Astrocyte of the cerebellum (primary cell): ENCODE data around the gene PACS2.
"Not testable (repeated sequence)": the region's sequence is repeated elsewhere in the genome, so short reads cannot be mapped to it uniquely, and the experiment has no call there.

Experiments
- DNase-seq: peaks from one replicate; pipeline ENCODE4 v3.0.0-alpha.2; 2011; ENCODE audit warnings: low read depth
- H3K4me3 ChIP-seq: 2 replicates; pipeline ENCODE4 v1.5.1; 2011; ENCODE audit warnings: mild to moderate bottlenecking, low read depth, low read length, moderate library complexity
- in situ Hi-C: cut with HindIII; loops from 2 replicates; pipeline ENCODE4 v1.10.0; 2017; ENCODE audit warnings: low sequenced_read_pairs
- TF ChIP-seq, protein P1 (sequence below): IDR thresholded peaks from 2 replicates; pipeline ENCODE4 v1.5.1; 2012; ENCODE audit warnings: low read length, low read depth, moderate library complexity, mild to moderate bottlenecking; ENCODE audit errors: missing control alignments

Gene PACS2

DNA sequence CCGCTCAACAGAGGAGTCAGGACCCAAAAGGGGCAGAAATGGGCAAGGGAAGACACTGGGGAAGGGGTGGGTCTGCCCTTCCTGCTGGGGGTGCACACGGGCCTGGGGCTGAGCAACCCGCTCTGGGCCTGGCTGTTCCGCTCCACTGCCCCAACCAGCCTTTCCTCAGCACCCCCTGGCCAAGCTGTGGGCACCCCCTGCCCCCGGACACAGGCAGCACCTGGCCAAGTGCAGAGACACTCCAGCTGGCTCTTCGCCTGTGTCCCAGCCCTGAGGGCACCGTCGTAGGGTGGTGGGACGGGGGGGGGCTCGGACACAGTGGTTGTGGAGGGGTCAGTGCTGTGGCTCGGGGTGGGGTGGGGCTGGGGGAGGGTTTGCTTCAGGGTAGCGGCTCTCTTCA, 10.3 kb downstream of the PACS2 start:
- H3K4me3 ChIP-seq, result no peak overlapping the region
- in situ Hi-C loops, result no loop called here
- DNase-seq, result no peak
- TF ChIP-seq, protein P1, sequence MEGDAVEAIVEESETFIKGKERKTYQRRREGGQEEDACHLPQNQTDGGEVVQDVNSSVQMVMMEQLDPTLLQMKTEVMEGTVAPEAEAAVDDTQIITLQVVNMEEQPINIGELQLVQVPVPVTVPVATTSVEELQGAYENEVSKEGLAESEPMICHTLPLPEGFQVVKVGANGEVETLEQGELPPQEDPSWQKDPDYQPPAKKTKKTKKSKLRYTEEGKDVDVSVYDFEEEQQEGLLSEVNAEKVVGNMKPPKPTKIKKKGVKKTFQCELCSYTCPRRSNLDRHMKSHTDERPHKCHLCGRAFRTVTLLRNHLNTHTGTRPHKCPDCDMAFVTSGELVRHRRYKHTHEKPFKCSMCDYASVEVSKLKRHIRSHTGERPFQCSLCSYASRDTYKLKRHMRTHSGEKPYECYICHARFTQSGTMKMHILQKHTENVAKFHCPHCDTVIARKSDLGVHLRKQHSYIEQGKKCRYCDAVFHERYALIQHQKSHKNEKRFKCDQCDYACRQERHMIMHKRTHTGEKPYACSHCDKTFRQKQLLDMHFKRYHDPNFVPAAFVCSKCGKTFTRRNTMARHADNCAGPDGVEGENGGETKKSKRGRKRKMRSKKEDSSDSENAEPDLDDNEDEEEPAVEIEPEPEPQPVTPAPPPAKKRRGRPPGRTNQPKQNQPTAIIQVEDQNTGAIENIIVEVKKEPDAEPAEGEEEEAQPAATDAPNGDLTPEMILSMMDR, result no peak

GRCh38 chr14:105325303-105325702, 10.8 kb downstream of the PACS2 start:
- in situ Hi-C loops, result no loop called here
- no peak overlapping the region for H3K4me3 ChIP-seq
- no peak for DNase-seq
- TF ChIP-seq, protein P1, result no peak

DNA sequence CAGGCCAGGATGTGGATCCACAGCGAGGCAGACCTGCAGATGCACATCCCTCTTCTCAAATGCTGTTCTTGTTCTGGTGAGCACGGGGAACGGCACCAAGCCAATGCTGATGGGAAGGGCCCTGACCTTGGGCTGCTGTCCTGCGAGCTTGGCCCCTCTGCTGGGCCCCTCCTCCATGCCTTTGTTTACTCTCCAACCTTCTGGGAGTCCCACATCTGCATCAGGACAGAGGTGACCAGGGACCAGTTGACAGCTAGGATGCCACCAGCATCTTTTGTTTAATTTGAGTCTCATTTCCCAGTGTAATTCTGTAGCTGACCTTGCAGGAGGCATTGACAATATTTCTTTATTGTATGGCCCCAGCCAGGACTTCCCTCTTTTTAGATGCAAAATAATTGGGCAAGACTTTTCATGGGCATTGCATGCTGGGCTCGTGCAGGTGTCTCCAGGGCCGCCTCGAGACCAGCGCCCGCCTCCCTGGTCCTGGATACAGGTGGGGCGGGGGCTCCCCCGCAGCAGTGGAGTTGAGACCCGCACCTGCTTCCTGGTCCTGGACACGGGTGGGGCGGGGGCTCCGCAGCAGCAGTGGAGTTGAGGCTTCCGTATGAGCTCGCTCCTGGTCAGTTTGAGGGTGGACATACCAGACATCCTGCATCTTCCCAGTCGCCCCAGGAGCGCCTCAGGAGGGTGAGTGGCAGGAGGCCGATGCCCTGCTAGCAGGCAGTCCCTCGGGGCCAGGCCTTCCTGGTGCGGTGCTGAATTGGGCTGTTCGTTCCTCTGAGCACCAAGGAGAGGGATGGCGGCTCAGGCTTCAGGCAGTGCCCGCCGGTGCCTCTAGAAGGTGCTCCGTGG, 11.4 kb downstream of the PACS2 start:
- in situ Hi-C loops, result no loop called here
- H3K4me3 ChIP-seq, result no peak overlapping the region
- DNase-seq, result no peak
- TF ChIP-seq, protein P1, result no peak

GRCh38 chr14:105326568-105326867, 12.0 kb downstream of the PACS2 start:
- H3K4me3 ChIP-seq, result no peak overlapping the region
- TF ChIP-seq, protein P1, result no peak
- no peak for DNase-seq
- in situ Hi-C loops, result no loop called here

- DNase-seq, result no peak
- TF ChIP-seq, protein P1, result no peak
- in situ Hi-C loops, result no loop called here
- no peak overlapping the region for H3K4me3 ChIP-seq
These were observed 12.5 kb downstream of the PACS2 start for GRCh38 chr14:105326891-105327694.

GRCh38 chr14:105327695-105328045, 13.1 kb downstream of the PACS2 start:
- in situ Hi-C loops, H3K4me3 ChIP-seq, DNase-seq: not testable (repeated sequence)

DNA sequence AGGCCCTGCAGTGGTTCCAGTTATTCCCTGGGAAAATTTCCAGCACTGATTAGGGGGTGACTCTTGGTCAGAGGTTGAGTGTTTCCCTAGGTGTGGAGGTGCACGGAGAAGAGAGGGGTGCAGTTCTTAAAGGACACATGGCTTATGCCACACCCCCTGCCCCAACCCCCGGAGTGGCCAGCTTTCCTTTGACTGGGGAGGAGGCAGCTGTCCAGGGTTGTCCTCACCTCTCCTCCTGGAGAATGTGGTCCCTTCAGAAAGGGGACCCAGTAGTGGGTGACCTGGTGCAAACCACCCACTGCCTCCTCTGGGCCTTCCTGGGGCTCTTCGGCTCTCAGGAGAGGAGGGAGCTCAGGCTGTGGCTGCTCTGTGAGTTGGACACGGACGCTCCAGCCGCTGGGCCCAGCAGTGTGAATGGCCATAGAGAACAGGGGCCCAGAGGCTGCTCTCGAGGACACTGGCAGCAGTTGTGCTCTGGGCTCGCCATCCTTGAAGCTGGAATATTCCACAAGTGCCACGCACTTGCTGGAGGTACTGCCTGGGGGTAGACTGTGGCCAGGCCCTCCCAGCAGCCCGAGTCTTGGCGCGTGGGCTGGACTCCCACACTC, 13.6 kb downstream of the PACS2 start:
- in situ Hi-C loops, result no loop called here
- DNase-seq, result no peak
- TF ChIP-seq, protein P1, result no peak

More for the DNA sequence above, 13.6 kb downstream of the PACS2 start:
- no peak overlapping the region for H3K4me3 ChIP-seq
